Measurements from ENCODE around the gene LLGL2.

The LLGL2 gene

GRCh38 chr17:75511610-75512575 is 13.6 kb upstream of the LLGL2 start:
- no peaks in the 10 kb centered on the region for H3K4me1 ChIP-seq (ENCODE audit: low read length)
- H2AFZ ChIP-seq (ENCODE audit: low read length), result no peak overlapping the region
- peaks cover 3% of the 10 kb centered on the region; the same call in 1 of the 2 replicates for H3F3A ChIP-seq (ENCODE audit: insufficient read depth, low read length)
- H3K79me2 ChIP-seq (ENCODE audit: low read length), result no peaks in the 10 kb centered on the region; the same call in 1 of the 2 replicates
- no peaks in the 10 kb centered on the region for H3K9me2 ChIP-seq (replicated peaks; ENCODE audit: insufficient read depth, low read length)
- DNase-seq, result no peak
- TF ChIP-seq EZH2phosphoT487 (IDR thresholded peaks at IDR 0.05; ENCODE audit: low read length) (no peak), CTCF (IDR thresholded peaks at IDR 0.05; ENCODE audit: low read length) (no peak), EZH2 (optimal IDR thresholded peaks at IDR 0.05; ENCODE audit: low read depth, low read length) (no peak)
- no peak overlapping the region for H3K4me3 ChIP-seq (ENCODE audit: low read length)
- H3K9me3 ChIP-seq (replicated peaks; ENCODE audit: insufficient read depth, low read length), result no peaks in the 10 kb centered on the region
- no peak overlapping the region for H3K4me2 ChIP-seq (ENCODE audit: low read depth, low read length)
- H4K20me1 ChIP-seq (ENCODE audit: insufficient read depth, low read length), result no peaks in the 10 kb centered on the region
- no peak overlapping the region for H3K9ac ChIP-seq (ENCODE audit: low read length)
- no peak overlapping the region for H3K27ac ChIP-seq (ENCODE audit: low read length)
- H3K36me3 ChIP-seq (replicated peaks; ENCODE audit: insufficient read depth, low read length), result no peaks in the 10 kb centered on the region
- no peaks in the 10 kb centered on the region for H3K27me3 ChIP-seq (replicated peaks; ENCODE audit: insufficient read depth, low read length)

GRCh38 chr17:75512926-75513640 is 12.4 kb upstream of the LLGL2 start:
- no peak overlapping the region for H3K4me2 ChIP-seq (ENCODE audit: low read depth, low read length)
- TF ChIP-seq CTCF (IDR thresholded peaks at IDR 0.05; ENCODE audit: low read length) (no peak), EZH2 (optimal IDR thresholded peaks at IDR 0.05; ENCODE audit: low read depth, low read length) (no peak), EZH2phosphoT487 (IDR thresholded peaks at IDR 0.05; ENCODE audit: low read length) (no peak)
- no peak overlapping the region for H3K4me3 ChIP-seq (ENCODE audit: low read length)
- H3K9ac ChIP-seq (ENCODE audit: low read length), result no peak overlapping the region
- DNase-seq, result no peak
- H4K20me1 ChIP-seq (ENCODE audit: insufficient read depth, low read length), result no peaks in the 10 kb centered on the region
- H3F3A ChIP-seq (ENCODE audit: insufficient read depth, low read length), result peaks cover 3% of the 10 kb centered on the region; the same call in 1 of the 2 replicates
- no peak overlapping the region for H3K27ac ChIP-seq (ENCODE audit: low read length)
- H3K79me2 ChIP-seq (ENCODE audit: low read length), result peaks cover 12% of the 10 kb centered on the region
- H3K27me3 ChIP-seq (replicated peaks; ENCODE audit: insufficient read depth, low read length), result no peaks in the 10 kb centered on the region
- H3K36me3 ChIP-seq (replicated peaks; ENCODE audit: insufficient read depth, low read length), result no peaks in the 10 kb centered on the region
- H3K4me1 ChIP-seq (ENCODE audit: low read length), result peaks cover 8% of the 10 kb centered on the region
- no peaks in the 10 kb centered on the region for H3K9me2 ChIP-seq (replicated peaks; ENCODE audit: insufficient read depth, low read length)
- H3K9me3 ChIP-seq (replicated peaks; ENCODE audit: insufficient read depth, low read length), result no peaks in the 10 kb centered on the region
- H2AFZ ChIP-seq (ENCODE audit: low read length), result no peak overlapping the region

- Histone ChIP-seq H2AFZ (ENCODE audit: low read length) (no peak overlapping the region), H3K4me3 (ENCODE audit: low read length) (no peak overlapping the region), H3K27me3 (replicated peaks; ENCODE audit: insufficient read depth, low read length) (no peaks in the 10 kb centered on the region), H3K79me2 (ENCODE audit: low read length) (peaks cover 17% of the 10 kb centered on the region), H3F3A (ENCODE audit: insufficient read depth, low read length) (peaks cover 3% of the 10 kb centered on the region; the same call in 1 of the 2 replicates), H3K27ac (ENCODE audit: low read length) (no peak overlapping the region), H4K20me1 (ENCODE audit: insufficient read depth, low read length) (no peaks in the 10 kb centered on the region), H3K9ac (ENCODE audit: low read length) (no peak overlapping the region), H3K4me2 (ENCODE audit: low read depth, low read length) (no peak overlapping the region), H3K4me1 (ENCODE audit: low read length) (peaks cover 13% of the 10 kb centered on the region), H3K9me3 (replicated peaks; ENCODE audit: insufficient read depth, low read length) (no peaks in the 10 kb centered on the region), H3K36me3 (replicated peaks; ENCODE audit: insufficient read depth, low read length) (no peaks in the 10 kb centered on the region), H3K9me2 (replicated peaks; ENCODE audit: insufficient read depth, low read length) (no peaks in the 10 kb centered on the region)
- TF ChIP-seq EZH2 (optimal IDR thresholded peaks at IDR 0.05; ENCODE audit: low read depth, low read length), result no peak
- no peak for TF ChIP-seq CTCF (IDR thresholded peaks at IDR 0.05; ENCODE audit: low read length)
- no peak for TF ChIP-seq EZH2phosphoT487 (IDR thresholded peaks at IDR 0.05; ENCODE audit: low read length)
- no peak for DNase-seq
These were observed 11.9 kb upstream of the LLGL2 start for GRCh38 chr17:75513641-75514000.

Data from MM.1S (cell line).